ENCODE measurements around the gene ARHGAP21.
"Not testable (repeated sequence)": the region's sequence is repeated elsewhere in the genome, so short reads cannot be mapped to it uniquely, and the experiment has no call there.

Gene ARHGAP21

GRCh38 chr10:24690961-24691512, 32.6 kb downstream of the ARHGAP21 start:
- in situ Hi-C loops (cut with HindIII; ENCODE audit: low sequenced_read_pairs), result no loop called here

GRCh38 chr10:24685958-24686540, 37.6 kb downstream of the ARHGAP21 start:
- in situ Hi-C loops (cut with HindIII; ENCODE audit: low sequenced_read_pairs), result no loop called here

GRCh38 chr10:24683554-24683953, 40.1 kb downstream of the ARHGAP21 start:
- in situ Hi-C loops (cut with HindIII; ENCODE audit: low sequenced_read_pairs), result no loop called here

GRCh38 chr10:24681572-24682088, 42.1 kb downstream of the ARHGAP21 start:
- in situ Hi-C loops (cut with HindIII; ENCODE audit: low sequenced_read_pairs), result no loop called here

GRCh38 chr10:24680647-24681524, 42.8 kb downstream of the ARHGAP21 start:
- in situ Hi-C loops (cut with HindIII; ENCODE audit: low sequenced_read_pairs), result no loop called here

GRCh38 chr10:24678757-24679156, 44.9 kb downstream of the ARHGAP21 start:
- in situ Hi-C loops (cut with HindIII; ENCODE audit: low sequenced_read_pairs), result no loop called here

GRCh38 chr10:24674892-24675632, 48.6 kb downstream of the ARHGAP21 start:
- in situ Hi-C loops (cut with HindIII; ENCODE audit: low sequenced_read_pairs), result no loop called here

- in situ Hi-C loops (cut with HindIII; ENCODE audit: low sequenced_read_pairs), result no loop called here
These were observed 52.6 kb downstream of the ARHGAP21 start for GRCh38 chr10:24670964-24671670.

- in situ Hi-C loops (cut with HindIII; ENCODE audit: low sequenced_read_pairs), result no loop called here
These were observed 54.3 kb downstream of the ARHGAP21 start for GRCh38 chr10:24669285-24669852.

- in situ Hi-C loops (cut with HindIII; ENCODE audit: low sequenced_read_pairs), result no loop called here
These were observed 55.4 kb downstream of the ARHGAP21 start for GRCh38 chr10:24668247-24668646.

GRCh38 chr10:24664991-24665390, 58.7 kb downstream of the ARHGAP21 start:
- in situ Hi-C loops (cut with HindIII; ENCODE audit: low sequenced_read_pairs), result no loop called here

GRCh38 chr10:24661376-24661775, 62.3 kb downstream of the ARHGAP21 start:
- in situ Hi-C loops (cut with HindIII; ENCODE audit: low sequenced_read_pairs), result no loop called here

- in situ Hi-C loops (cut with HindIII; ENCODE audit: low sequenced_read_pairs), result not testable (repeated sequence)
These were observed 65.4 kb downstream of the ARHGAP21 start for GRCh38 chr10:24658319-24658718.

GRCh38 chr10:24656326-24656725, 67.4 kb downstream of the ARHGAP21 start:
- in situ Hi-C loops (cut with HindIII; ENCODE audit: low sequenced_read_pairs), result not testable (repeated sequence)

- in situ Hi-C loops (cut with HindIII; ENCODE audit: low sequenced_read_pairs), result no loop called here
These were observed 71.2 kb downstream of the ARHGAP21 start for GRCh38 chr10:24652381-24652957.

- in situ Hi-C loops (cut with HindIII; ENCODE audit: low sequenced_read_pairs), result no loop called here
These were observed 71.8 kb downstream of the ARHGAP21 start for GRCh38 chr10:24651923-24652322.

- in situ Hi-C loops (cut with HindIII; ENCODE audit: low sequenced_read_pairs), result no loop called here
These were observed 72.9 kb downstream of the ARHGAP21 start for GRCh38 chr10:24650669-24651391.

GRCh38 chr10:24645784-24646183, 77.9 kb downstream of the ARHGAP21 start:
- in situ Hi-C loops (cut with HindIII; ENCODE audit: low sequenced_read_pairs), result no loop called here

GRCh38 chr10:24645022-24645421, 78.7 kb downstream of the ARHGAP21 start:
- in situ Hi-C loops (cut with HindIII; ENCODE audit: low sequenced_read_pairs), result no loop called here
